ENCODE results near the gene BNIP3. TPM values are rescaled to one million over a fixed set of nuclear protein-coding genes. Genes with fewer than 3 reads are reported as not detected.
A peak's percentile ranks its signal among the peaks of the same experiment; 100 is the strongest.

The BNIP3 gene
- total and polyA plus RNA-seq, 2 of the 13 experiments (the other 11 are each of a cell fraction or from before 2014, with no cell fraction given): 73.7 to 223 TPM

- H3K36me3 ChIP-seq (replicated peaks in 1 of 2; ENCODE audit: control insufficient read depth in 1 of 2, insufficient read depth in 2 of 2, low read length in 2 of 2): peaks cover 13 to 37% of the 10 kb centered on the region in 2 experiments
- H3K27me3 ChIP-seq (ENCODE audit: control insufficient read depth in 1 of 2, insufficient read depth in 2 of 2, low read length in 2 of 2): no peaks in the 10 kb centered on the region; a peak in 1 of 5 replicates
- DNase-seq (ENCODE audit: low spot score) (no peak), FAIRE-seq (no peak), ATAC-seq (no peak)
- ChIA-PET POLR2A (interaction anchor here (1.2 to 4.3 kb wide), 3 partner anchors 19 to 86 kb away, joined by 3 to 49 read pairs (median 3); no protein-coding TSS in a partner anchor), CTCF (ENCODE audit: low intra/inter-chr PET ratio, low total read pairs) (no interaction called here)
- intact Hi-C loops (cut with micrococcal nuclease; ENCODE audit: unreplicated experiment) (loop anchor here (2.0 to 5.0 kb wide), 2 partner anchors 44 to 76 kb away; partner anchors contain the start of gene PPP2R2D), in situ Hi-C loops (cut with HindIII; ENCODE audit: extremely low pct_ligation_motif_present, low pct_unique_long_range_greater_than_20kb) (loop anchor here (5.0 kb wide), 1 partner anchor 44 kb away; no protein-coding TSS in a partner anchor)
- WGBS (ENCODE audit: low lambda C conversion rate): 17% methylated on average over 2 of the region's 3 CpGs
- BruUV-seq (replicated peaks): no TSS peak
- no peak overlapping the region for H2AFZ ChIP-seq (ENCODE audit: low read length)
- peaks cover 73% of the 10 kb centered on the region for H3K4me1 ChIP-seq (ENCODE audit: insufficient read depth, low read length)
- H3K4me3 ChIP-seq (replicated peaks in 1 of 3; ENCODE audit: insufficient read depth in 1 of 3, low read depth in 2 of 3, low read length in 3 of 3): peak overlapping the region; percentile 88 to 98 (median 91)
- peaks cover 83% of the 10 kb centered on the region for H3K79me2 ChIP-seq (ENCODE audit: insufficient read depth, low read length)
- H3K9ac ChIP-seq (ENCODE audit: insufficient read depth, low read depth, low read length): peak overlapping the region; percentile 91
- peak overlapping the region; percentile 91 for H3K4me2 ChIP-seq (ENCODE audit: low read depth, low read length)
- peak overlapping the region; percentile 15 for H3K27ac ChIP-seq (ENCODE audit: extremely low read length, insufficient read depth, low read length)
- peaks cover 75% of the 10 kb centered on the region for H4K20me1 ChIP-seq (ENCODE audit: insufficient read depth, low read length)
- H3K9me3 ChIP-seq (ENCODE audit: low read length): no peaks in the 10 kb centered on the region
- no peak for TF ChIP-seq ZNF678 (CRISPR knock-in tag; IDR thresholded peaks at IDR 0.05)
- TF ChIP-seq KAT2B (IDR thresholded peaks at IDR 0.05; ENCODE audit: borderline replicate concordance, low read depth, low read length): no peak
- no peak for TF ChIP-seq ARNTL (CRISPR knock-in tag; IDR thresholded peaks at IDR 0.05)
- TF ChIP-seq NFE2L1 (CRISPR knock-in tag; IDR thresholded peaks at IDR 0.05; ENCODE audit: borderline replicate concordance): no peak
- no peak for TF ChIP-seq NCOA1 (CRISPR knock-in tag; IDR thresholded peaks at IDR 0.05)
- TF ChIP-seq POLR2AphosphoS2 (IDR thresholded peaks at IDR 0.05; ENCODE audit: low read depth, low read length): no peak
- no peak for TF ChIP-seq ZC3H4 (CRISPR knock-in tag; IDR thresholded peaks at IDR 0.05; ENCODE audit: borderline replicate concordance)
- no peak for TF ChIP-seq ZNF557 (CRISPR knock-in tag; IDR thresholded peaks at IDR 0.05)
- TF ChIP-seq ARHGAP35 (CRISPR knock-in tag; IDR thresholded peaks at IDR 0.05; ENCODE audit: borderline replicate concordance): no peak
- no peak for TF ChIP-seq ZNF274 (CRISPR knock-in tag; IDR thresholded peaks at IDR 0.05)
- no peak for TF ChIP-seq GMEB2 (CRISPR knock-in tag; IDR thresholded peaks at IDR 0.05; ENCODE audit: low read depth)
- no peak for TF ChIP-seq ZNF263 (CRISPR knock-in tag; IDR thresholded peaks at IDR 0.05)
- TF ChIP-seq SP2 (CRISPR knock-in tag; IDR thresholded peaks at IDR 0.05): no peak
- TF ChIP-seq KIAA2018 (CRISPR knock-in tag; IDR thresholded peaks at IDR 0.05; ENCODE audit: borderline replicate concordance): no peak
- TF ChIP-seq YY1 (IDR thresholded peaks at IDR 0.05; ENCODE audit: insufficient read depth, insufficient replicate concordance, low read depth, low read length): no peak
- peak; percentile 30; the same call in 1 of the 3 replicates for TF ChIP-seq MXI1 (IDR thresholded peaks at IDR 0.05; ENCODE audit: borderline replicate concordance, low read depth, low read length)
- 0 out of 2 replicates have a peak, but pooled peaks have one; percentile 66 for TF ChIP-seq PAF1 (CRISPR knock-in tag; IDR thresholded peaks at IDR 0.05)
These were observed 3.4 kb downstream of the BNIP3 start for GRCh38 chr10:131978366-131978765.

Measured in HepG2 (cell line).